HG03095 (cell line): ENCODE measurements around the gene SYT7.

Experiments
- ATAC-seq: cut with Tn5 transposase; IDR thresholded peaks from one replicate; pipeline ENCODE4 v1.9.1; 2021; ENCODE audit warnings: moderate library complexity; ENCODE audit not compliant: unreplicated experiment

Gene SYT7

GRCh38 chr11:61502522-61502921 lies 78.4 kb downstream of the SYT7 start:
- no peak for ATAC-seq

GRCh38 chr11:61499816-61500491 lies 80.9 kb downstream of the SYT7 start:
- ATAC-seq: no peak

- no peak for ATAC-seq
Observed at GRCh38 chr11:61498767-61499341, 82.0 kb downstream of the SYT7 start.

- no peak for ATAC-seq
Observed at GRCh38 chr11:61497876-61498275, 83.0 kb downstream of the SYT7 start.

GRCh38 chr11:61497473-61497872 lies 83.4 kb downstream of the SYT7 start:
- ATAC-seq: no peak

GRCh38 chr11:61496602-61497400 lies 84.1 kb downstream of the SYT7 start:
- ATAC-seq: no peak

GRCh38 chr11:61495801-61496601 lies 84.9 kb downstream of the SYT7 start:
- ATAC-seq: no peak

GRCh38 chr11:61494381-61494961 lies 86.4 kb downstream of the SYT7 start:
- ATAC-seq: no peak

GRCh38 chr11:61491736-61492395 lies 89.0 kb downstream of the SYT7 start:
- no peak for ATAC-seq

GRCh38 chr11:61489833-61490721 lies 90.8 kb downstream of the SYT7 start:
- ATAC-seq: no peak

GRCh38 chr11:61488651-61489291 lies 92.1 kb downstream of the SYT7 start:
- ATAC-seq: no peak

- no peak for ATAC-seq
Observed at GRCh38 chr11:61487342-61488025, 93.4 kb downstream of the SYT7 start.

- no peak for ATAC-seq
Observed at GRCh38 chr11:61486779-61487178, 94.1 kb downstream of the SYT7 start.

- no peak for ATAC-seq
Observed at GRCh38 chr11:61486011-61486620, 94.8 kb downstream of the SYT7 start.

GRCh38 chr11:61485080-61485479 lies 95.8 kb downstream of the SYT7 start:
- no peak for ATAC-seq

GRCh38 chr11:61484541-61484940 lies 96.3 kb downstream of the SYT7 start:
- ATAC-seq: no peak

- no peak for ATAC-seq
Observed at GRCh38 chr11:61482513-61482912, 98.4 kb downstream of the SYT7 start.

GRCh38 chr11:61481806-61482205 lies 99.1 kb downstream of the SYT7 start:
- ATAC-seq: no peak
